ENCODE data around the gene MMP28.

The MMP28 gene

DNA sequence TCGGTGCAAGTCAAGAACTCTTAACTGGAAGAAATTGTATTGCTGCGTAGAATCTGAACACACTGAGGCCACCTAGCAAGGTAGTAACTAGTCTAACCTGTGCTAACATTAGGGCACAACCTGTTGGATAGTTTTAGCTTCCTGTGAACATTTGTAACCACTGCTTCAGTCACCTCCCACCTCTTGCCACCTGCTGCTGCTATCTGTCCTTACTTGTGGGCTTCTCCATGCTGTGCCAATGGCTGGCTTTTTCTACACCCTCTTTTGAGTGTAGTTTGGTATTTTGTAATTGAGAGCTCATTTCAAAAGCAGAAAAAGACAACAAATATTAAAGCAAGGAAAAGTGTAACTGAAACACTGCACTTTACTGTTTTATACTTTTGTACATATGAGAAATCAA lies 71.7 kb downstream of the MMP28 start:
- no peak for DNase-seq

- DNase-seq: no peak
These were observed 78.0 kb downstream of the MMP28 start for GRCh38 chr17:35717475-35717874.

DNA sequence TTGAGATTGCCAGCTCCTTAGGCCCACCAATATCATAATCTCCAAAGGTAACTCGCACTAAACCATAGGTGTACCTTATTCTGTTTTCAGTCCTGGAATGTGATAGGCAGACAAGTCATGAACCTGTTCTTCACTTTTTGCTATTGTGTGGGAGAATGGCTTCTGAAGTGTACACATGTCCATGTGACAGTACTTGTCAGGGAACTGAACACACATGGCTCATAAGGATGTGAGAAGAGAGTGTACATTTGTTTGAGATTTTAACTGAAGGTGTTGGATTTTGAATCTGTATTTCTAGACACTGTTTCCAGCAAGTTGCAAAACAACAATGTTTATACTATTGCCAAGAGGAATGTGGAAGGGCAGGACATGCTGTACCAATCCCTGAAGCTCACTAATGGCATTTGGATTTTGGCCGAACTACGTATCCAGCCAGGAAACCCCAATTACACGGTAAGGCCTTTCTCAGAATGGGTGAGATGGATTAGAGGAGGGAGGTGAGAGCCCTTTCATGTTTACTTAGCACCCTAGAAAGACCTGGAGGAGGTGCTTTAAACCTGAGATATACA lies 78.5 kb downstream of the MMP28 start:
- DNase-seq: no peak

DNA sequence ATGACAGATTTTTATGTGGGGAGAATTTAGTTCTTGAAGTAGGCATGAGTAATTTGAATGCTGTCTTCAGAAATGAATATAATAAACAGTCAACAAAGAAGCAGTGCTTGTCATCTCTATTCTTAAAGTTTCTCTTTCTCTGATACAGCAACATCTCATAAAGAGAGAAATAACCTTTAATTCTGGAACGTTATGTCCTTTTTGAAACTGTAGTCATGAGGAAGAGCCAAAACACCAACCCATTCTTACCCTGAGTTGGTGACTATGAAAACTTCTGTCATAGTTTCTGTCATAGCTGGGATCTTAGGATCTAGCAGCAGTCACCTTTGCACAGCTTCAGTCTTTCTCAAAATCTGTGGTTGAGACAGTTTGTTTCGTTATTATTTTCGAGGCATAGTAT lies 79.3 kb downstream of the MMP28 start:
- DNase-seq: no peak
